Measurements from ENCODE around the gene IRS1. TPM values are rescaled to one million over a fixed set of nuclear protein-coding genes. Genes with fewer than 3 reads are reported as not detected.
A peak's percentile ranks its signal among the peaks of the same experiment; 100 is the strongest.

The IRS1 gene
- total RNA-seq, 4 donors from 2014 or later = 14.3 to 16.2 (median 15.5) TPM

GRCh38 chr2:226758921-226759640 lies 40.5 kb downstream of the IRS1 start:
- DNase-seq (ENCODE audit: low spot score) = no peak
- TF ChIP-seq CTCF (IDR thresholded peaks at IDR 0.05) = no peak
- no peak for ATAC-seq (ENCODE audit: low FRiP score)

- no peak for DNase-seq (ENCODE audit: low spot score)
- TF ChIP-seq CTCF (IDR thresholded peaks at IDR 0.05) = no peak
- ATAC-seq (ENCODE audit: low FRiP score) = peak; percentile 79
Measured at GRCh38 chr2:226756131-226756530, 43.5 kb downstream of the IRS1 start.

- no peak for TF ChIP-seq CTCF (IDR thresholded peaks at IDR 0.05)
- DNase-seq (ENCODE audit: low spot score) (no peak), ATAC-seq (ENCODE audit: low FRiP score) (no peak)
Measured at GRCh38 chr2:226755631-226756030, 44.0 kb downstream of the IRS1 start.

GRCh38 chr2:226754821-226755604 lies 44.6 kb downstream of the IRS1 start:
- DNase-seq (ENCODE audit: low spot score) = no peak
- ATAC-seq (ENCODE audit: low FRiP score) = no peak
- TF ChIP-seq CTCF (IDR thresholded peaks at IDR 0.05) = no peak

GRCh38 chr2:226752887-226753286 lies 46.7 kb downstream of the IRS1 start:
- TF ChIP-seq CTCF (IDR thresholded peaks at IDR 0.05) = no peak
- DNase-seq (ENCODE audit: low spot score) (no peak), ATAC-seq (ENCODE audit: low FRiP score) (no peak)

- no peak for ATAC-seq (ENCODE audit: low FRiP score)
- no peak for TF ChIP-seq CTCF (IDR thresholded peaks at IDR 0.05)
- DNase-seq (ENCODE audit: low spot score) = no peak
Measured at GRCh38 chr2:226747288-226747687, 52.3 kb downstream of the IRS1 start.

Data from omental fat pad (tissue), 4 donors.